CD4-positive, alpha-beta T cell (primary cell): ENCODE data around the gene MYBPHL. TPM values are rescaled to one million over a fixed set of nuclear protein-coding genes. Genes with fewer than 3 reads are reported as not detected.
A peak's percentile ranks its signal among the peaks of the same experiment; 100 is the strongest.

Experiments
- ATAC-seq: fragments of 200-7000 bp; cut with Tn5 transposase; one replicate; pipeline ENCODE4 v1.10.0; 2022; ENCODE audit warnings: mild to moderate bottlenecking; ENCODE audit not compliant: poor library complexity
- CTCF ChIA-PET: fragments of 350-600 bp; sonication (Branson Sonifier 250); formaldehyde crosslinking; loops from one replicate; lab custom pipeline; 2021; ENCODE audit warnings: antibody characterized with exemption, inconsistent platforms; lab: Charles Lee
- POLR2A ChIA-PET: fragments of 350-600 bp; sonication (Branson Sonifier 250); formaldehyde crosslinking; loops from one replicate; lab custom pipeline; 2021; ENCODE audit warnings: antibody characterized with exemption, inconsistent platforms; lab: Charles Lee
- DNase-seq, 14 experiments: peaks; one replicate each; pipeline ENCODE4 v3.0.0-alpha.2; 2013 to 2020; ENCODE audit warnings: mixed read lengths in 2 of 14
- H3K27ac ChIP-seq, 2 donors: one replicate each; pipeline versions ENCODE4 v1.5.1 to v1.7.0; 2013; ENCODE audit warnings: low read length in 2 of 2, low read depth in 1 of 2, mild to moderate bottlenecking in 1 of 2
- H3K27me3 ChIP-seq, 2 experiments: 1 replicate in 1 of 2; 2 replicates in 1 of 2; pipeline versions ENCODE4 v1.6.1 to v1.7.0; 2013; ENCODE audit warnings: low read length in 2 of 2, control low read depth in 1 of 2, mild to moderate bottlenecking in 1 of 2, moderate library complexity in 1 of 2; ENCODE audit not compliant: insufficient read depth in 2 of 2, control insufficient read depth in 1 of 2
- H3K36me3 ChIP-seq: one replicate; pipeline ENCODE4 v1.6.1; 2013; ENCODE audit warnings: low read length, control low read depth; ENCODE audit not compliant: insufficient read depth
- H3K4me1 ChIP-seq: one replicate; pipeline ENCODE4 v1.6.1; 2013; ENCODE audit warnings: low read length, control low read depth; ENCODE audit not compliant: insufficient read depth
- H3K4me3 ChIP-seq: one replicate; pipeline ENCODE4 v1.5.1; 2013; ENCODE audit warnings: mild to moderate bottlenecking, low read length, moderate library complexity
- H3K9me3 ChIP-seq, 2 experiments: 1 replicate in 1 of 2; 2 replicates in 1 of 2; pipeline versions ENCODE4 v1.6.1 to v1.7.0; 2013; ENCODE audit warnings: low read length in 2 of 2, mild to moderate bottlenecking in 2 of 2, control low read depth in 1 of 2, moderate library complexity in 1 of 2; ENCODE audit not compliant: control insufficient read depth in 1 of 2, insufficient read depth in 1 of 2
- H3K27ac Mint-ChIP-seq: one replicate; pipeline ENCODE4 v1.8.0; 2020; ENCODE audit warnings: mixed read lengths
- H3K27me3 Mint-ChIP-seq: one replicate; pipeline ENCODE4 v1.8.0; 2021; ENCODE audit warnings: mixed read lengths
- H3K36me3 Mint-ChIP-seq: one replicate; pipeline ENCODE4 v1.8.0; 2021; ENCODE audit warnings: low read depth, mixed read lengths
- H3K4me1 Mint-ChIP-seq: one replicate; pipeline ENCODE4 v1.8.0; 2021; ENCODE audit warnings: low read depth, mixed read lengths
- H3K4me3 Mint-ChIP-seq: one replicate; pipeline ENCODE4 v1.8.0; 2020; ENCODE audit warnings: mild to moderate bottlenecking, mixed read lengths
- H3K9me3 Mint-ChIP-seq: one replicate; pipeline ENCODE4 v1.8.0; 2020; ENCODE audit warnings: mixed read lengths
- CTCF ChIP-seq: fragments of 200-600 bp; IDR thresholded peaks from one replicate; pipeline ENCODE4 v1.8.0; 2022; ENCODE audit warnings: antibody characterized with exemption, mild to moderate bottlenecking
- intact Hi-C, 2 experiments: fragments of 100-400 bp; cut with DNase I in 1 of 2; cut with micrococcal nuclease in 1 of 2; formaldehyde crosslinking; loops; one replicate each; pipeline versions ENCODE4 v1.15.1 to v1.9.0; 2023 to 2025; cut with DNase I, micrococcal nuclease
- total RNA-seq, 174 experiments: library from RNA in 2 of 174; stranded (reverse) in 2 of 174; gene quantifications; one replicate each; pipeline ENCODE4 v1.2.3 and lab custom pipeline; 2021 to 2026

MYBPHL gene
- total RNA-seq, 2 experiments from 2014 or later, result not detected

DNA sequence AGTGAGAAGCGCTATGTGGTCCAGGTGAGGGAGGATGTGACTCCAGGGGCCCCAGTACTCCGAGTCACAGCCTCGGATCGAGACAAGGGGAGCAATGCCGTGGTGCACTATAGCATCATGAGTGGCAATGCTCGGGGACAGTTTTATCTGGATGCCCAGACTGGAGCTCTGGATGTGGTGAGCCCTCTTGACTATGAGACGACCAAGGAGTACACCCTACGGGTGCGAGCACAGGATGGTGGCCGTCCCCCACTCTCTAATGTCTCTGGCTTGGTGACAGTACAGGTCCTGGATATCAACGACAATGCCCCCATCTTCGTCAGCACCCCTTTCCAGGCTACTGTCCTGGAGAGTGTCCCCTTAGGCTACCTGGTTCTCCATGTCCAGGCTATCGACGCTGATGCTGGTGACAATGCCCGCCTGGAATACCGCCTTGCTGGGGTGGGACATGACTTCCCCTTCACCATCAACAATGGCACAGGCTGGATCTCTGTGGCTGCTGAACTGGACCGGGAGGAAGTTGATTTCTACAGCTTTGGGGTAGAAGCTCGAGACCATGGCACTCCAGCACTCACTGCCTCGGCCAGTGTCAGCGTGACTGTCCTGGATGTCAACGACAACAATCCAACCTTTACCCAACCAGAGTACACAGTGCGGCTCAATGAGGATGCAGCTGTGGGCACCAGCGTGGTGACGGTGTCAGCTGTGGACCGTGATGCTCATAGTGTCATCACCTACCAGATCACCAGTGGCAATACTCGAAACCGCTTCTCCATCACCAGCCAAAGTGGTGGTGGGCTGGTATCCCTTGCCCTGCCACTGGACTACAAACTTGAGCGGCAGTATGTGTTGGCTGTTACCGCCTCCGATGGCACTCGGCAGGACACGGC lies 55.3 kb downstream of the MYBPHL start:
- Histone ChIP-seq H3K4me1 (peaks cover 23% of the 10 kb centered on the region), H3K4me3 (no peak overlapping the region), H3K36me3 (no peaks in the 10 kb centered on the region), H3K27me3 (peaks cover 7 to 13% of the 10 kb centered on the region in 2 experiments), H3K27ac (no peak overlapping the region), H3K9me3 (no peaks in the 10 kb centered on the region)
- Mint-ChIP-seq H3K4me1 (peaks cover 23% of the 10 kb centered on the region), H3K27ac (no peak overlapping the region), H3K9me3 (no peaks in the 10 kb centered on the region), H3K36me3 (no peaks in the 10 kb centered on the region), H3K4me3 (peak overlapping the region; percentile 62), H3K27me3 (peaks cover 4% of the 10 kb centered on the region)
- ChIA-PET POLR2A (interaction anchor here (1.0 kb wide), 1 partner anchor 232 kb away, joined by 3 read pairs; the partner anchor contains the start of gene ATXN7L2), CTCF (no interaction called here)
- DNase-seq, result no peak
- intact Hi-C loops, result no loop called here
- no peak for TF ChIP-seq CTCF
- ATAC-seq, result no peak

DNA sequence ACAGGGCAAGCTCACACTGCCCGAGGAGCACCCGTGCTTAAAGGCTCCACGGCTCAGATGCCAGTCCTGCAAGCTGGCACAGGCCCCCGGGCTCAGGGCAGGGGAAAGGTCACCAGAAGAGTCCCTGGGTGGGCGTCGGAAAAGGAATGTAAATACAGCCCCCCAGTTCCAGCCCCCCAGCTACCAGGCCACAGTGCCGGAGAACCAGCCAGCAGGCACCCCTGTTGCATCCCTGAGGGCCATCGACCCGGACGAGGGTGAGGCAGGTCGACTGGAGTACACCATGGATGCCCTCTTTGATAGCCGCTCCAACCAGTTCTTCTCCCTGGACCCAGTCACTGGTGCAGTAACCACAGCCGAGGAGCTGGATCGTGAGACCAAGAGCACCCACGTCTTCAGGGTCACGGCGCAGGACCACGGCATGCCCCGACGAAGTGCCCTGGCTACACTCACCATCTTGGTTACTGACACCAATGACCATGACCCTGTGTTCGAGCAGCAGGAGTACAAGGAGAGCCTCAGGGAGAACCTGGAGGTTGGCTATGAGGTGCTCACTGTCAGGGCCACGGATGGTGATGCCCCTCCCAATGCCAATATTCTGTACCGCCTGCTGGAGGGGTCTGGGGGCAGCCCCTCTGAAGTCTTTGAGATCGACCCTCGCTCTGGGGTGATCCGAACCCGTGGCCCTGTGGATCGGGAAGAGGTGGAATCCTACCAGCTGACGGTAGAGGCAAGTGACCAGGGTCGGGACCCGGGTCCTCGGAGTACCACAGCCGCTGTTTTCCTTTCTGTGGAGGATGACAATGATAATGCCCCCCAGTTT lies 56.1 kb downstream of the MYBPHL start:
- peak in 1 of 14 experiments; percentile 27 for DNase-seq
- peaks cover 4% of the 10 kb centered on the region for H3K27me3 Mint-ChIP-seq
- ATAC-seq, result no peak
- Histone ChIP-seq H3K36me3 (no peaks in the 10 kb centered on the region), H3K27me3 (peaks cover 7 to 13% of the 10 kb centered on the region in 2 experiments), H3K4me1 (peaks cover 23% of the 10 kb centered on the region), H3K27ac (no peak overlapping the region), H3K9me3 (no peaks in the 10 kb centered on the region), H3K4me3 (peak overlapping the region; percentile 39)
- H3K4me3 Mint-ChIP-seq, result peak overlapping the region; percentile 71
- TF ChIP-seq CTCF, result no peak
- H3K27ac Mint-ChIP-seq, result no peak overlapping the region
- CTCF ChIA-PET, result no interaction called here
- H3K4me1 Mint-ChIP-seq, result peaks cover 17% of the 10 kb centered on the region
- H3K9me3 Mint-ChIP-seq, result no peaks in the 10 kb centered on the region
- POLR2A ChIA-PET, result interaction anchor here (0.6 to 1.1 kb wide), 3 partner anchors 26 to 233 kb away, joined by 3 to 4 read pairs (median 3); partner anchors contain the start of genes ATXN7L2 and PSRC1
- no peaks in the 10 kb centered on the region for H3K36me3 Mint-ChIP-seq
- intact Hi-C loops, result no loop called here

- Histone ChIP-seq H3K27me3 (peaks cover 7 to 13% of the 10 kb centered on the region in 2 experiments), H3K36me3 (no peaks in the 10 kb centered on the region), H3K4me3 (peak overlapping the region; percentile 39), H3K4me1 (peaks cover 23% of the 10 kb centered on the region), H3K9me3 (no peaks in the 10 kb centered on the region), H3K27ac (no peak overlapping the region)
- Mint-ChIP-seq H3K27me3 (peaks cover 4% of the 10 kb centered on the region), H3K36me3 (no peaks in the 10 kb centered on the region), H3K9me3 (no peaks in the 10 kb centered on the region), H3K4me3 (peak overlapping the region; percentile 30), H3K27ac (no peak overlapping the region), H3K4me1 (peaks cover 16% of the 10 kb centered on the region)
- intact Hi-C loops, result loop anchor here in 1 of 2 experiments (1.0 kb wide), 1 partner anchor 234 kb away; no protein-coding TSS in a partner anchor
- ChIA-PET CTCF (no interaction called here), POLR2A (interaction anchor here (0.6 to 1.2 kb wide), 4 partner anchors 27 to 260 kb away, joined by 3 to 4 read pairs (median 3); partner anchors contain the start of genes ATXN7L2 and PSRC1)
- no peak for TF ChIP-seq CTCF
- peak; percentile 19 for ATAC-seq
- DNase-seq, result peak in 2 of 14 experiments; percentile 15 to 32
These were observed 57.0 kb downstream of the MYBPHL start for GRCh38 chr1:109249654-109250401.
